H1 (cell line): ENCODE measurements around the gene EMX1. TPM values are rescaled to one million over a fixed set of nuclear protein-coding genes. Genes with fewer than 3 reads are reported as not detected.

ENCODE experiments used
- CEBPB ChIP-seq: IDR thresholded peaks from 2 replicates; pipeline ENCODE4 v1.6.1; 2012; ENCODE audit warnings: low read depth, low read length
- CHD1 ChIP-seq: IDR thresholded peaks from 2 replicates; pipeline ENCODE4 v1.6.1; 2012; ENCODE audit warnings: low read depth, low read length, improper control_type of control experiment
- E2F6 ChIP-seq: IDR thresholded peaks from 2 replicates; pipeline ENCODE4 v1.6.1; 2012; ENCODE audit warnings: inconsistent platforms
- EGR1 ChIP-seq: IDR thresholded peaks from 2 replicates; pipeline ENCODE4 v1.6.1; 2011; ENCODE audit warnings: low read depth, low read length, borderline replicate concordance
- EZH2 ChIP-seq: fragments of 200-600 bp; sonication (generic); IDR thresholded peaks from 2 replicates; pipeline ENCODE4 v1.7.1; 2012; ENCODE audit warnings: low read depth, mild to moderate bottlenecking, moderate library complexity, low read length, inconsistent platforms; ENCODE audit not compliant: severe bottlenecking
- FOSL1 ChIP-seq: IDR thresholded peaks from 2 replicates; pipeline ENCODE4 v1.6.1; 2011; ENCODE audit warnings: mild to moderate bottlenecking, low read depth, low read length, moderate library complexity; ENCODE audit not compliant: insufficient read depth
- GTF2F1 ChIP-seq: IDR thresholded peaks from 2 replicates; pipeline ENCODE4 v1.6.1; 2012; ENCODE audit warnings: low read depth, low read length, improper control_type of control experiment, borderline replicate concordance
- POLR2AphosphoS5 ChIP-seq: IDR thresholded peaks from 2 replicates; pipeline ENCODE4 v1.6.1; 2011; ENCODE audit warnings: low read depth, low read length
- RAD21 ChIP-seq, 2 experiments: IDR thresholded peaks in 1 of 2; conservative IDR thresholded peaks in 1 of 2; 2 replicates each; pipeline ENCODE4 v1.6.1; 2011; ENCODE audit warnings: low read depth in 2 of 2, low read length in 2 of 2, improper control_type of control experiment in 1 of 2, inconsistent platforms in 1 of 2, mild to moderate bottlenecking in 1 of 2, moderate library complexity in 1 of 2
- TAF1 ChIP-seq: IDR thresholded peaks from 2 replicates; pipeline ENCODE4 v1.6.1; 2011; ENCODE audit warnings: mild to moderate bottlenecking, low read depth, low read length
- TBP ChIP-seq: IDR thresholded peaks from 2 replicates; pipeline ENCODE4 v1.6.1; 2011; ENCODE audit warnings: low read depth, low read length, improper control_type of control experiment
- YY1 ChIP-seq: IDR thresholded peaks from 2 replicates; pipeline ENCODE4 v1.6.1; 2011; ENCODE audit warnings: low read depth, mild to moderate bottlenecking, low read length
- ZNF274 ChIP-seq: IDR thresholded peaks from 2 replicates; pipeline ENCODE4 v1.7.0; 2012; ENCODE audit warnings: low read length, borderline replicate concordance; ENCODE audit errors: extremely low read depth
- polyA plus RNA-seq, 7 experiments: library from polyadenylated mRNA; depleted of rRNA in 3 of 7; stranded (reverse) in 5 of 7; unstranded in 2 of 7; fragments of >200 nt in 5 of 7; fragments of 200-250 nt in 2 of 7; gene quantifications; 1 replicate in 5 of 7; 2 replicates in 1 of 7; 4 replicates in 1 of 7; pipeline versions ENCODE4 v1.2.1 to v1.2.3, GENCODE V29; 2011 to 2013; ENCODE audit warnings: missing spikeins in 2 of 7, mixed read lengths in 2 of 7
- total RNA-seq: library from RNA; stranded (reverse); fragmentation: NEBNext Ultra II Directional; extraction: Animal tissue kit (Norgen Biotek cat#: 25700); gene quantifications from 2 replicates; pipeline ENCODE4 v1.2.1, GENCODE V29; 2021

Gene EMX1
- total and polyA plus RNA-seq, 2 of the 8 experiments (the other 6 are each of a cell fraction or from before 2014, with no cell fraction given) = 2.4 to 4.9 TPM

GRCh38 chr2:72887032-72887739 is 30.1 kb upstream of the EMX1 start, which contains the start of gene SPR (continued):
- TF ChIP-seq GTF2F1 = no peak
- no peak for TF ChIP-seq YY1
- 0 out of 2 replicates have a peak, but pooled peaks have one; percentile 7 for TF ChIP-seq EGR1
- no peak for TF ChIP-seq FOSL1
- TF ChIP-seq ZNF274 = no peak
- no peak for TF ChIP-seq POLR2AphosphoS5
- TF ChIP-seq E2F6 = no peak
- TF ChIP-seq CEBPB = no peak
- TF ChIP-seq CHD1 = no peak
- no peak for TF ChIP-seq RAD21 (IDR thresholded peaks at IDR 0.05 in 1 of 2, conservative IDR thresholded peaks at IDR 0.05 in 1 of 2; ENCODE audit: low read depth in 2 of 2, low read length in 2 of 2)
- no peak for TF ChIP-seq TBP
- peak; percentile 51 for TF ChIP-seq EZH2
- 0 out of 2 replicates have a peak, but pooled peaks have one; percentile 16 for TF ChIP-seq TAF1
